K562 (cell line): ENCODE results near the gene GNRHR. TPM values are rescaled to one million over a fixed set of nuclear protein-coding genes. Genes with fewer than 3 reads are reported as not detected.

ENCODE experiments used
- ATAC-seq: fragments of 200-7000 bp; cut with Tn5 transposase; 3 replicates; pipeline ENCODE4 v1.9.1; 2020; ENCODE audit warnings: moderate library complexity
- BruUV-seq: library from RNA; stranded (reverse); fragments of 400-500 nt; replicated peaks from 2 replicates; lab custom pipeline; 2021; lab: Mats Ljungman, UMichigan
- CTCF ChIA-PET: fragments of 300-600 bp; formaldehyde crosslinking; extraction: SDS; loops from one replicate; lab custom pipeline; 2021; ENCODE audit warnings: low intra/inter-chr PET ratio; lab: Yijun Ruan, JAX
- POLR2A ChIA-PET: fragments of 300-600, 350-650 bp; sonication (Branson Sonifier 250); formaldehyde crosslinking; extraction: SDS; loops from one replicate; lab custom pipeline; 2021; ENCODE audit warnings: antibody characterized with exemption, inconsistent platforms; lab: Yijun Ruan, JAX
- DNase-seq, 4 experiments: peaks; one replicate each; pipeline versions ENCODE4 v3.0.0 to v3.0.0-alpha.2; 2011 to 2018; ENCODE audit warnings: low spot score in 3 of 4, mixed read lengths in 3 of 4; ENCODE audit errors: extremely low read depth in 1 of 4
- FAIRE-seq: peaks from 2 replicates; lab custom pipeline; 2011; peaks lifted over from hg19 to GRCh38; lab: Jason Lieb, UNC
- H2AFZ ChIP-seq: 2 replicates; pipeline ENCODE4 v1.6.0; 2011; ENCODE audit warnings: low read depth, low read length, control low read depth, inconsistent platforms
- H3K27ac ChIP-seq: fragments of 200-600 bp; 3 replicates; pipeline ENCODE4 v1.8.0; 2011; ENCODE audit warnings: low read depth, mild to moderate bottlenecking, control low read depth, inconsistent platforms, low read length, moderate library complexity, mixed read lengths; ENCODE audit errors: extremely low read depth
- H3K27me3 ChIP-seq, 2 experiments: fragments of 300-600 bp in 1 of 2; 2 replicates in 1 of 2; 3 replicates in 1 of 2; pipeline versions ENCODE4 v1.6.0 to v1.8.0; 2011; ENCODE audit warnings: inconsistent platforms in 2 of 2, low read length in 2 of 2, mild to moderate bottlenecking in 1 of 2, mixed read lengths in 1 of 2, moderate library complexity in 1 of 2; ENCODE audit not compliant: control insufficient read depth in 2 of 2, insufficient read depth in 2 of 2
- H3K36me3 ChIP-seq: fragments of 300-600 bp; 3 replicates; pipeline ENCODE4 v1.8.0; 2011; ENCODE audit warnings: mild to moderate bottlenecking, low read length, inconsistent platforms; ENCODE audit not compliant: control insufficient read depth, insufficient read depth
- H3K4me1 ChIP-seq, 2 experiments: fragments of 200-600 bp in 1 of 2; replicated peaks in 1 of 2; 2 replicates in 1 of 2; 3 replicates in 1 of 2; pipeline versions ENCODE4 v1.5.1 to v1.8.0; 2011; ENCODE audit warnings: inconsistent platforms in 2 of 2, low read length in 2 of 2, mild to moderate bottlenecking in 1 of 2, mixed read lengths in 1 of 2, moderate library complexity in 1 of 2; ENCODE audit not compliant: control insufficient read depth in 2 of 2, insufficient read depth in 2 of 2
- H3K4me2 ChIP-seq: 2 replicates; pipeline ENCODE4 v1.6.1; 2011; ENCODE audit warnings: low read length, control low read depth, inconsistent platforms, mixed read lengths; ENCODE audit not compliant: insufficient read depth
- H3K4me3 ChIP-seq: fragments of 200-600 bp; sonication (generic), shearing (Covaris generic); 2 replicates; pipeline ENCODE4 v1.5.1; 2016; ENCODE audit warnings: control low read depth, inconsistent platforms
- H3K79me2 ChIP-seq: fragments of 200-600 bp; 3 replicates; pipeline ENCODE4 v1.8.0; 2011; ENCODE audit warnings: low read length, inconsistent platforms; ENCODE audit not compliant: control insufficient read depth, insufficient read depth
- H3K9ac ChIP-seq, 2 experiments: 2 replicates each; pipeline versions ENCODE4 v1.6.0 to v1.6.1; 2011; ENCODE audit warnings: low read depth in 2 of 2, low read length in 2 of 2, control low read depth in 1 of 2, inconsistent platforms in 1 of 2, mild to moderate bottlenecking in 1 of 2, mixed read lengths in 1 of 2; ENCODE audit not compliant: insufficient read depth in 1 of 2
- H3K9me1 ChIP-seq: one replicate; pipeline ENCODE4 v1.6.0; 2011; ENCODE audit warnings: inconsistent platforms, mild to moderate bottlenecking, low read length, moderate library complexity; ENCODE audit not compliant: control insufficient read depth, insufficient read depth
- H3K9me3 ChIP-seq: replicated peaks from 2 replicates; pipeline ENCODE4 v1.5.1; 2011; ENCODE audit warnings: low read depth, low read length, inconsistent platforms; ENCODE audit not compliant: control insufficient read depth, insufficient read depth
- H4K20me1 ChIP-seq: replicated peaks from 2 replicates; pipeline ENCODE4 v1.6.1; 2011; ENCODE audit warnings: low read length, inconsistent platforms, mixed read lengths; ENCODE audit not compliant: control insufficient read depth, insufficient read depth
- ARID1B ChIP-seq: fragments of 450-650 bp; IDR thresholded peaks from 2 replicates; pipeline ENCODE4 v1.6.1; 2016; ENCODE audit warnings: antibody characterized with exemption, mild to moderate bottlenecking, inconsistent platforms
- ARID2 ChIP-seq: fragments of 450-650 bp; IDR thresholded peaks from 2 replicates; pipeline ENCODE4 v1.6.1; 2017; ENCODE audit warnings: antibody characterized with exemption, mild to moderate bottlenecking
- ESRRB ChIP-seq: fragments of 250-450 bp; sonication (Bioruptor Pico); IDR thresholded peaks from 2 replicates; pipeline ENCODE4 v1.5.0; 2020; ENCODE audit warnings: mild to moderate bottlenecking, moderate library complexity, borderline replicate concordance
- FOXJ3 ChIP-seq: sonication (generic); formaldehyde crosslinking; IDR thresholded peaks from 2 replicates; pipeline ENCODE4 v1.4.0; 2020; ENCODE audit warnings: mild to moderate bottlenecking, missing genetic modification reagents
- GMEB1 ChIP-seq: fragments of 250-450 bp; sonication (Bioruptor Pico); IDR thresholded peaks from 2 replicates; pipeline ENCODE4 v1.4.0; 2020; ENCODE audit warnings: mild to moderate bottlenecking
- HMG20B ChIP-seq: fragments of 250-450 bp; sonication (Bioruptor Pico); IDR thresholded peaks from 2 replicates; pipeline ENCODE4 v1.5.0; 2021; ENCODE audit warnings: mild to moderate bottlenecking
- MED1 ChIP-seq: sonication (generic); formaldehyde crosslinking; IDR thresholded peaks from 2 replicates; pipeline ENCODE4 v1.8.1; 2023; ENCODE audit warnings: missing genetic modification reagents, borderline replicate concordance
- UBTF ChIP-seq, 2 experiments: IDR thresholded peaks; 2 replicates each; pipeline ENCODE4 v1.6.1; 2012; ENCODE audit warnings: improper control_type of control experiment in 2 of 2, low read depth in 2 of 2, low read length in 2 of 2, borderline replicate concordance in 1 of 2
- ZFP36 ChIP-seq: fragments of 150-350 bp; IDR thresholded peaks from 2 replicates; pipeline ENCODE4 v1.6.1; 2018; ENCODE audit warnings: low read length, low read depth; ENCODE audit not compliant: partially characterized antibody
- in situ Hi-C: fragments of 300-500 bp; cut with MboI; formaldehyde crosslinking; loops from 4 replicates; pipeline ENCODE4 v1.15.0; 2018; ENCODE audit warnings: inconsistent platforms, mixed read lengths
- intact Hi-C: fragments of 100-400 bp; cut with micrococcal nuclease; formaldehyde crosslinking; loops from 2 replicates; pipeline ENCODE4 v1.14.2; 2022
- polyA plus RNA-seq, 8 experiments: library from polyadenylated mRNA; depleted of rRNA in 4 of 8; stranded (reverse) in 5 of 8; unstranded in 3 of 8; fragments of >200 nt; fragmentation: Nextera tagmentation in 2 of 8; fragmentation: Illumina TruSeq in 1 of 8; extraction: Ambion mirVana in 2 of 8; extraction: Trizol in 1 of 8; gene quantifications; 2 replicates each; pipeline versions ENCODE4 v1.2.1 to v1.2.3, GENCODE V29; 2011 to 2014; ENCODE audit warnings: inconsistent platforms in 1 of 8, missing spikeins in 1 of 8
- total RNA-seq, 7 experiments: library from RNA; depleted of rRNA in 6 of 7; stranded (reverse); fragments of >200 nt in 6 of 7; fragmentation: Illumina TruSeq in 2 of 7; extraction: Trizol in 2 of 7; gene quantifications; 2 replicates each; pipeline versions ENCODE4 v1.2.1 to v1.2.3, GENCODE V29; 2011 to 2021; ENCODE audit warnings: low replicate concordance in 1 of 7
- TF ChIP-seq, protein P1 (sequence below): fragments of 450-650 bp; IDR thresholded peaks from 2 replicates; pipeline ENCODE4 v1.6.1; 2014; ENCODE audit warnings: low read depth, mild to moderate bottlenecking, moderate library complexity, borderline replicate concordance
- TF ChIP-seq, protein P2 (sequence below): fragments of 250-450 bp; sonication (Bioruptor Pico); IDR thresholded peaks from 2 replicates; pipeline ENCODE4 v1.5.1; 2021; ENCODE audit warnings: mild to moderate bottlenecking

GNRHR gene
- total and polyA plus RNA-seq, 9 of the 15 experiments (the other 6 are each of a cell fraction or from before 2014, with no cell fraction given): 0.06 to 0.13 TPM; not detected in 7

DNA sequence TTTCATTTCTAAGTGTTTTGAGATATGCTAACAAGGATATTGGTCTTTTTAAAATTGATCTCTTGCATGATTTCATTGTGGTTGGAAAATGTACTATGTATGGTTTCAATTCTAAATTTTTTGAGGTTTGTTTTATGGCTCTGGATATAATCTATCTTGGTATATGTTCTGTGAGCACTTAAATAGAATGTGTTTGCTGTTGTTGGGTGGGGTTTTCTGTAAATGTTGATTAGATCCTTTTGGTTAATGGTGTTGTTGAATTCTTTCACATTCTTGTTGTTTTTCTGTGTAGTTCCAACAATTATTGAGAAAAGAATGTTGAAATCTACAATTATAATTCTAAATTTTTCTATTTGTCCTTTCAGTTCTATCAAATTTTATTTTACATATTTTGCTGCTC is 42.6 kb upstream of the GNRHR start:
- no peaks in the 10 kb centered on the region for H3K4me1 ChIP-seq
- ATAC-seq: no peak
- H4K20me1 ChIP-seq: no peaks in the 10 kb centered on the region
- TF ChIP-seq ESRRB (CRISPR knock-in tag) (no peak), ARID1B (no peak), GMEB1 (CRISPR knock-in tag) (no peak), MED1 (CRISPR knock-in tag) (no peak), UBTF (IDR thresholded peaks at IDR 0.05; ENCODE audit: borderline replicate concordance in 1 of 2, low read depth in 2 of 2, low read length in 2 of 2) (no peak), HMG20B (CRISPR knock-in tag) (no peak), ARID2 (no peak), ZFP36 (no peak), FOXJ3 (CRISPR knock-in tag) (no peak)
- TF ChIP-seq, protein P1, sequence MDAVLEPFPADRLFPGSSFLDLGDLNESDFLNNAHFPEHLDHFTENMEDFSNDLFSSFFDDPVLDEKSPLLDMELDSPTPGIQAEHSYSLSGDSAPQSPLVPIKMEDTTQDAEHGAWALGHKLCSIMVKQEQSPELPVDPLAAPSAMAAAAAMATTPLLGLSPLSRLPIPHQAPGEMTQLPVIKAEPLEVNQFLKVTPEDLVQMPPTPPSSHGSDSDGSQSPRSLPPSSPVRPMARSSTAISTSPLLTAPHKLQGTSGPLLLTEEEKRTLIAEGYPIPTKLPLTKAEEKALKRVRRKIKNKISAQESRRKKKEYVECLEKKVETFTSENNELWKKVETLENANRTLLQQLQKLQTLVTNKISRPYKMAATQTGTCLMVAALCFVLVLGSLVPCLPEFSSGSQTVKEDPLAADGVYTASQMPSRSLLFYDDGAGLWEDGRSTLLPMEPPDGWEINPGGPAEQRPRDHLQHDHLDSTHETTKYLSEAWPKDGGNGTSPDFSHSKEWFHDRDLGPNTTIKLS: no peak
- TF ChIP-seq, protein P2, sequence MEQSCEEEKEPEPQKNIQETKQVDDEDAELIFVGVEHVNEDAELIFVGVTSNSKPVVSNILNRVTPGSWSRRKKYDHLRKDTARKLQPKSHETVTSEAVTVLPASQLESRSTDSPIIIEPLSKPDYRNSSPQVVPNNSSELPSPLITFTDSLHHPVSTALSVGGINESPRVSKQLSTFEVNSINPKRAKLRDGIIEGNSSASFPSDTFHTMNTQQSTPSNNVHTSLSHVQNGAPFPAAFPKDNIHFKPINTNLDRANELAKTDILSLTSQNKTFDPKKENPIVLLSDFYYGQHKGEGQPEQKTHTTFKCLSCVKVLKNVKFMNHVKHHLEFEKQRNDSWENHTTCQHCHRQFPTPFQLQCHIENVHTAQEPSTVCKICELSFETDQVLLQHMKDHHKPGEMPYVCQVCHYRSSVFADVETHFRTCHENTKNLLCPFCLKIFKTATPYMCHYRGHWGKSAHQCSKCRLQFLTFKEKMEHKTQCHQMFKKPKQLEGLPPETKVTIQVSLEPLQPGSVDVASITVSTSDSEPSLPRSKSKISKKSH (CRISPR knock-in tag): no peak
- TF ChIP-seq, all 486 proteins: peak for 0
- FAIRE-seq (no peak), DNase-seq (no peak)
- in situ Hi-C loops (no loop called here), intact Hi-C loops (no loop called here)
- no peaks in the 10 kb centered on the region for H3K36me3 ChIP-seq
- H3K4me2 ChIP-seq: no peak overlapping the region
- no peaks in the 10 kb centered on the region for H3K9me1 ChIP-seq
- ChIA-PET CTCF (no interaction called here), POLR2A (interaction anchor here (0.7 kb wide), 1 partner anchor 27 kb away, joined by 3 read pairs; no protein-coding TSS in a partner anchor)
- no TSS peak for BruUV-seq
- no peaks in the 10 kb centered on the region for H3K27me3 ChIP-seq
- H3K79me2 ChIP-seq: no peaks in the 10 kb centered on the region
- H3K9me3 ChIP-seq: no peaks in the 10 kb centered on the region
- H3K4me3 ChIP-seq: no peak overlapping the region
- no peak overlapping the region for H3K27ac ChIP-seq
- no peak overlapping the region for H2AFZ ChIP-seq
- H3K9ac ChIP-seq: no peak overlapping the region
